GM23338 (cell line): ENCODE data around the gene CRY1. TPM values are rescaled to one million over a fixed set of nuclear protein-coding genes. Genes with fewer than 3 reads are reported as not detected.

ENCODE experiments used
- ATAC-seq: fragments of 200-7000 bp; cut with Tn5 transposase; 3 replicates; pipeline ENCODE4 v1.9.1; 2020
- DNase-seq: peaks from one replicate; pipeline ENCODE4 v3.0.0-alpha.2; 2015; ENCODE audit warnings: low spot score
- H2AFZ ChIP-seq: fragments of 200-600 bp; sonication (generic); 2 replicates; pipeline ENCODE4 v1.8.0; 2016; ENCODE audit warnings: antibody characterized with exemption, mild to moderate bottlenecking, moderate library complexity
- H3F3A ChIP-seq: fragments of 200-600 bp; sonication (generic); replicated peaks from 2 replicates; pipeline ENCODE4 v1.8.0; 2017; ENCODE audit warnings: antibody characterized with exemption, mixed run types, low read depth
- H3K27ac ChIP-seq: fragments of 200-600 bp; sonication (generic); 2 replicates; pipeline ENCODE4 v1.6.1; 2016; ENCODE audit warnings: low read depth
- H3K27me3 ChIP-seq: fragments of 200-600 bp; sonication (generic); 2 replicates; pipeline ENCODE4 v1.8.0; 2016; ENCODE audit warnings: mild to moderate bottlenecking, mixed run types, moderate library complexity; ENCODE audit not compliant: insufficient read depth
- H3K36me3 ChIP-seq: fragments of 200-600 bp; sonication (generic); 2 replicates; pipeline ENCODE4 v1.8.0; 2016; ENCODE audit warnings: mild to moderate bottlenecking; ENCODE audit not compliant: insufficient read depth
- H3K4me1 ChIP-seq: fragments of 200-600 bp; sonication (generic); 2 replicates; pipeline ENCODE4 v1.8.0; 2016; ENCODE audit warnings: mild to moderate bottlenecking, moderate library complexity; ENCODE audit not compliant: insufficient read depth
- H3K4me2 ChIP-seq: fragments of 200-600 bp; sonication (generic); 2 replicates; pipeline ENCODE4 v1.7.1; 2017; ENCODE audit warnings: mixed run types
- H3K4me3 ChIP-seq: fragments of 200-600 bp; sonication (generic); 2 replicates; pipeline ENCODE4 v1.6.1; 2016; ENCODE audit warnings: mixed run types
- H3K79me2 ChIP-seq: fragments of 200-600 bp; sonication (generic); replicated peaks from 2 replicates; pipeline ENCODE4 v1.8.0; 2017; ENCODE audit warnings: mild to moderate bottlenecking; ENCODE audit not compliant: insufficient read depth
- H3K9me2 ChIP-seq: fragments of 200-600 bp; sonication (generic); 2 replicates; pipeline ENCODE4 v1.8.0; 2017; ENCODE audit not compliant: insufficient read depth
- H4K20me1 ChIP-seq: fragments of 200-600 bp; sonication (generic); replicated peaks from 2 replicates; pipeline ENCODE4 v1.8.0; 2017; ENCODE audit warnings: mild to moderate bottlenecking; ENCODE audit not compliant: insufficient read depth
- H3K27ac Mint-ChIP-seq: 2 replicates; pipeline ENCODE4 v1.8.0; 2020; ENCODE audit warnings: inconsistent platforms, mild to moderate bottlenecking, moderate library complexity, mixed read lengths
- H3K27me3 Mint-ChIP-seq: 3 replicates; pipeline ENCODE4 v1.8.0; 2022; ENCODE audit warnings: low read depth, mild to moderate bottlenecking, moderate library complexity, mixed read lengths, inconsistent platforms; ENCODE audit not compliant: insufficient read depth, poor library complexity
- H3K36me3 Mint-ChIP-seq: 3 replicates; pipeline ENCODE4 v1.8.0; 2021; ENCODE audit warnings: low read depth, mild to moderate bottlenecking, inconsistent platforms, moderate library complexity, mixed read lengths
- H3K4me1 Mint-ChIP-seq: 3 replicates; pipeline ENCODE4 v1.8.0; 2020; ENCODE audit warnings: mild to moderate bottlenecking, inconsistent platforms, mixed read lengths
- H3K4me3 Mint-ChIP-seq: 3 replicates; pipeline ENCODE4 v1.8.0; 2021; ENCODE audit warnings: moderate library complexity, mild to moderate bottlenecking, inconsistent platforms, mixed read lengths
- H3K9me3 Mint-ChIP-seq: 3 replicates; pipeline ENCODE4 v1.8.0; 2020; ENCODE audit warnings: moderate library complexity, mild to moderate bottlenecking, inconsistent platforms, mixed read lengths
- CREB1 ChIP-seq: fragments of 250-450 bp; sonication (Bioruptor Pico); IDR thresholded peaks from 2 replicates; pipeline ENCODE4 v1.5.0; 2020; ENCODE audit warnings: low read depth, mild to moderate bottlenecking, moderate library complexity
- EZH2 ChIP-seq: fragments of 200-600 bp; sonication (generic); IDR thresholded peaks from one replicate; pipeline ENCODE4 v1.8.0; 2017; ENCODE audit warnings: antibody characterized with exemption, mild to moderate bottlenecking, low read depth; ENCODE audit not compliant: unreplicated experiment
- POLR2AphosphoS5 ChIP-seq: IDR thresholded peaks from 2 replicates; pipeline ENCODE4 v1.6.1; 2016; ENCODE audit warnings: antibody characterized with exemption, low read depth
- REST ChIP-seq: IDR thresholded peaks from one replicate; pipeline ENCODE4 v1.6.1; 2018; ENCODE audit warnings: antibody characterized with exemption; ENCODE audit not compliant: unreplicated experiment
- STAT1 ChIP-seq: IDR thresholded peaks from one replicate; pipeline ENCODE4 v1.6.1; 2016; ENCODE audit warnings: antibody characterized with exemption; ENCODE audit not compliant: unreplicated experiment
- ZNF114 ChIP-seq: fragments of 250-450 bp; sonication (Bioruptor Pico); IDR thresholded peaks from 2 replicates; pipeline ENCODE4 v1.5.0; 2020; ENCODE audit warnings: mild to moderate bottlenecking, moderate library complexity
- ZNF331 ChIP-seq: fragments of 250-450 bp; sonication (Bioruptor Pico); IDR thresholded peaks from 2 replicates; pipeline ENCODE4 v1.5.0; 2020; ENCODE audit warnings: low read depth, mild to moderate bottlenecking, moderate library complexity
- ZNF462 ChIP-seq: fragments of 250-450 bp; sonication (Bioruptor Pico); IDR thresholded peaks from 2 replicates; pipeline ENCODE4 v1.5.0; 2020; ENCODE audit warnings: mild to moderate bottlenecking, moderate library complexity
- polyA plus RNA-seq: library from polyadenylated mRNA; unstranded; fragments of >200 nt; fragmentation: Nextera tagmentation; extraction: Ambion mirVana; gene quantifications from 2 replicates; pipeline ENCODE4 v1.2.1, GENCODE V29; 2016
- total RNA-seq: library from RNA; depleted of rRNA; stranded (reverse); fragments of >200 nt; shearing (Covaris generic); gene quantifications from 2 replicates; pipeline ENCODE4 v1.2.3, GENCODE V29; 2014
- TF ChIP-seq, protein P1 (sequence below), 2 experiments: fragments of 200-600 bp in 1 of 2; sonication (generic) in 1 of 2; conservative IDR thresholded peaks; 2 replicates each; pipeline versions ENCODE4 v1.5.1 to v1.6.1; 2016 to 2017; ENCODE audit warnings: antibody characterized with exemption in 2 of 2, low read depth in 2 of 2, mild to moderate bottlenecking in 2 of 2, moderate library complexity in 1 of 2
- TF ChIP-seq, protein P2 (sequence below): IDR thresholded peaks from 2 replicates; pipeline ENCODE4 v1.6.1; 2016; ENCODE audit warnings: antibody characterized with exemption

Gene CRY1
- total and polyA plus RNA-seq, 2 experiments from 2014 or later, result 27.7 to 28.2 TPM

DNA sequence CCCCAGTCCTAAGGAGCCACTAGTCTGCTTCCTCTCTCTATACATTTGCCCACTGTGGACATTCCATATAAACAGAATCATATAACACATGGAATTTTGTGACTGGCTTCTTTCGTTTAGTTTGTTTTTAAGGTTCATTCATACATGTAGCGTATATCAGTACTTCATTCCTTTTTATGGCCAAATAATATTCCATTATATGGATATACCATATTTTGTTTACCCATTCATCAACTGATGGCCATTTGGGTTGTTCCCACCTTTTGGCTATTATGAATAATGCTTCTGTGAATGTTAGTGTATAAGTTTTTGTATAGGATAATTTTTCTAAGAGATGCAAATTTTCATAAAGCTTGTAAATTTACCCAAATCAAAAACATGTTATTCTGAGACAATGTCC is 4.4 kb downstream of the CRY1 start (continued):
- no peak for TF ChIP-seq ZNF462 (CRISPR knock-in tag)
- TF ChIP-seq STAT1, result no peak
- no peak for TF ChIP-seq POLR2AphosphoS5
- no peak for TF ChIP-seq ZNF331
- TF ChIP-seq EZH2, result no peak
- TF ChIP-seq, protein P1, sequence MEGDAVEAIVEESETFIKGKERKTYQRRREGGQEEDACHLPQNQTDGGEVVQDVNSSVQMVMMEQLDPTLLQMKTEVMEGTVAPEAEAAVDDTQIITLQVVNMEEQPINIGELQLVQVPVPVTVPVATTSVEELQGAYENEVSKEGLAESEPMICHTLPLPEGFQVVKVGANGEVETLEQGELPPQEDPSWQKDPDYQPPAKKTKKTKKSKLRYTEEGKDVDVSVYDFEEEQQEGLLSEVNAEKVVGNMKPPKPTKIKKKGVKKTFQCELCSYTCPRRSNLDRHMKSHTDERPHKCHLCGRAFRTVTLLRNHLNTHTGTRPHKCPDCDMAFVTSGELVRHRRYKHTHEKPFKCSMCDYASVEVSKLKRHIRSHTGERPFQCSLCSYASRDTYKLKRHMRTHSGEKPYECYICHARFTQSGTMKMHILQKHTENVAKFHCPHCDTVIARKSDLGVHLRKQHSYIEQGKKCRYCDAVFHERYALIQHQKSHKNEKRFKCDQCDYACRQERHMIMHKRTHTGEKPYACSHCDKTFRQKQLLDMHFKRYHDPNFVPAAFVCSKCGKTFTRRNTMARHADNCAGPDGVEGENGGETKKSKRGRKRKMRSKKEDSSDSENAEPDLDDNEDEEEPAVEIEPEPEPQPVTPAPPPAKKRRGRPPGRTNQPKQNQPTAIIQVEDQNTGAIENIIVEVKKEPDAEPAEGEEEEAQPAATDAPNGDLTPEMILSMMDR (conservative IDR thresholded peaks at IDR 0.05; ENCODE audit: low read depth in 2 of 2), result no peak

DNA sequence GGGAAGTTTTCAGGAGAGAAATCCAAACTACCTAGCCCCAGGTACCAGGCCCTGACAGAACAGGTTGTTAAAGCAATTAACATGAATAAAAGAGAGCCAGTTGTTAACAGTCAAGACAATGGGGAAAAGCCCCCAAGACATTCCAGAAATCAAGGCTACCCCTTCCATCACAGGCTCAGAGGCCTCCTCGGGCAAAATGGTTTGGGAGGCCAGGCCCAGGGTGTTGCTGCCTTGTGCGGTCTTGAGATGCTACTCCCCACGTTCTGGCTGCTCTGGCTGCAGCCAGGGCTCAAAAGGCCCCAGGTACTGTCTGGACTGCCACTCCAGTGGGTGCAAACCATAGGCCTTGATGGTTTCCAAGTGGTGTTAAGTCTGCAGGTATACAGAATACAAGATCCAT is 7.0 kb downstream of the CRY1 start:
- Histone ChIP-seq H2AFZ (no peak overlapping the region), H3F3A (no peaks in the 10 kb centered on the region), H3K27me3 (no peaks in the 10 kb centered on the region), H3K9me2 (no peaks in the 10 kb centered on the region), H3K79me2 (peaks cover 94% of the 10 kb centered on the region), H3K36me3 (no peaks in the 10 kb centered on the region), H3K27ac (0 out of 2 replicates have a peak overlapping the region, but pooled peaks have one; percentile 45), H3K4me1 (no peaks in the 10 kb centered on the region), H3K4me3 (no peak overlapping the region), H3K4me2 (no peak overlapping the region), H4K20me1 (peaks cover 4% of the 10 kb centered on the region; the same call in 1 of the 2 replicates)
- DNase-seq (peak; percentile 30), ATAC-seq (no peak; the same call in none of the 3 replicates)
- Mint-ChIP-seq H3K9me3 (peaks cover 15% of the 10 kb centered on the region), H3K4me1 (peaks cover 3% of the 10 kb centered on the region; the same call in 2 of the 3 replicates), H3K27ac (no peak overlapping the region), H3K4me3 (no peak overlapping the region), H3K36me3 (peaks cover 24% of the 10 kb centered on the region), H3K27me3 (peaks cover 4% of the 10 kb centered on the region)
- no peak for TF ChIP-seq POLR2AphosphoS5
- TF ChIP-seq, protein P1 (conservative IDR thresholded peaks at IDR 0.05; ENCODE audit: low read depth in 2 of 2), result no peak
- no peak for TF ChIP-seq CREB1
- TF ChIP-seq ZNF331, result no peak
- TF ChIP-seq ZNF114 (CRISPR knock-in tag), result no peak
- TF ChIP-seq, protein P2, sequence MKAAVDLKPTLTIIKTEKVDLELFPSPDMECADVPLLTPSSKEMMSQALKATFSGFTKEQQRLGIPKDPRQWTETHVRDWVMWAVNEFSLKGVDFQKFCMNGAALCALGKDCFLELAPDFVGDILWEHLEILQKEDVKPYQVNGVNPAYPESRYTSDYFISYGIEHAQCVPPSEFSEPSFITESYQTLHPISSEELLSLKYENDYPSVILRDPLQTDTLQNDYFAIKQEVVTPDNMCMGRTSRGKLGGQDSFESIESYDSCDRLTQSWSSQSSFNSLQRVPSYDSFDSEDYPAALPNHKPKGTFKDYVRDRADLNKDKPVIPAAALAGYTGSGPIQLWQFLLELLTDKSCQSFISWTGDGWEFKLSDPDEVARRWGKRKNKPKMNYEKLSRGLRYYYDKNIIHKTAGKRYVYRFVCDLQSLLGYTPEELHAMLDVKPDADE, result no peak
- no peak for TF ChIP-seq REST
